HepG2 (cell line): ENCODE measurements around the gene IBA57. TPM values are rescaled to one million over a fixed set of nuclear protein-coding genes. Genes with fewer than 3 reads are reported as not detected.

Experiments used
- ATAC-seq: fragments of 200-7000 bp; cut with Tn5 transposase; 3 replicates; pipeline ENCODE4 v1.9.1; 2020; ENCODE audit warnings: mild to moderate bottlenecking, moderate library complexity
- BruUV-seq: library from RNA; stranded (reverse); fragments of 400-500 nt; replicated peaks from 2 replicates; lab custom pipeline; 2021; lab: Mats Ljungman, UMichigan
- CTCF ChIA-PET: fragments of 300-600 bp; formaldehyde crosslinking; extraction: SDS; loops from one replicate; lab custom pipeline; 2021; ENCODE audit warnings: low total read pairs, inconsistent platforms, low intra/inter-chr PET ratio; lab: Yijun Ruan, JAX
- POLR2A ChIA-PET: fragments of 350-600 bp; sonication (Branson Sonifier 250); formaldehyde crosslinking; loops from one replicate; lab custom pipeline; 2020; ENCODE audit warnings: antibody characterized with exemption, inconsistent platforms; lab: Yijun Ruan, JAX
- DNase-seq: peaks from one replicate; pipeline ENCODE4 v3.0.0-alpha.2; 2015; ENCODE audit warnings: low spot score
- FAIRE-seq: peaks from 3 replicates; lab custom pipeline; 2011; peaks lifted over from hg19 to GRCh38; lab: Jason Lieb, UNC
- H2AFZ ChIP-seq: one replicate; pipeline ENCODE4 v1.6.1; 2011; ENCODE audit warnings: low read length, inconsistent platforms
- H3K27ac ChIP-seq: fragments of 300-600 bp; 3 replicates; pipeline ENCODE4 v1.8.0; 2011; ENCODE audit warnings: mixed run types, mild to moderate bottlenecking, mixed read lengths, low read length, inconsistent platforms; ENCODE audit not compliant: insufficient read depth; ENCODE audit errors: extremely low read length
- H3K27me3 ChIP-seq, 2 experiments: fragments of 200-600 bp in 1 of 2; 2 replicates in 1 of 2; 3 replicates in 1 of 2; pipeline versions ENCODE4 v1.6.0 to v1.8.0; 2011; ENCODE audit warnings: low read length in 2 of 2, mild to moderate bottlenecking in 2 of 2, moderate library complexity in 2 of 2, inconsistent platforms in 1 of 2; ENCODE audit not compliant: insufficient read depth in 2 of 2, control insufficient read depth in 1 of 2
- H3K36me3 ChIP-seq, 2 experiments: fragments of 200-600 bp in 1 of 2; replicated peaks in 1 of 2; 2 replicates in 1 of 2; 3 replicates in 1 of 2; pipeline versions ENCODE4 v1.5.1 to v1.8.0; 2011; ENCODE audit warnings: low read length in 2 of 2, inconsistent platforms in 1 of 2; ENCODE audit not compliant: insufficient read depth in 2 of 2, control insufficient read depth in 1 of 2
- H3K4me1 ChIP-seq: 2 replicates; pipeline ENCODE4 v1.5.1; 2012; ENCODE audit warnings: low read length, inconsistent platforms; ENCODE audit not compliant: insufficient read depth
- H3K4me2 ChIP-seq: 2 replicates; pipeline ENCODE4 v1.6.0; 2011; ENCODE audit warnings: low read depth, low read length, inconsistent platforms
- H3K4me3 ChIP-seq, 3 experiments: fragments of 200-600 bp in 1 of 3; sonication (generic), shearing (Covaris generic) in 1 of 3; replicated peaks in 1 of 3; 2 replicates each; pipeline ENCODE4 v1.5.1; 2011 to 2016; ENCODE audit warnings: low read length in 3 of 3, inconsistent platforms in 2 of 3, low read depth in 2 of 3, mild to moderate bottlenecking in 2 of 3, control low read depth in 1 of 3, mixed read lengths in 1 of 3; ENCODE audit not compliant: insufficient read depth in 1 of 3
- H3K79me2 ChIP-seq: one replicate; pipeline ENCODE4 v1.6.1; 2011; ENCODE audit warnings: low read length, inconsistent platforms; ENCODE audit not compliant: insufficient read depth
- H3K9ac ChIP-seq: 2 replicates; pipeline ENCODE4 v1.6.0; 2011; ENCODE audit warnings: mild to moderate bottlenecking, low read depth, low read length, inconsistent platforms; ENCODE audit not compliant: insufficient read depth
- H3K9me3 ChIP-seq: 2 replicates; pipeline ENCODE4 v1.5.1; 2012; ENCODE audit warnings: mild to moderate bottlenecking, low read length
- H4K20me1 ChIP-seq: 2 replicates; pipeline ENCODE4 v1.6.0; 2011; ENCODE audit warnings: inconsistent platforms, mild to moderate bottlenecking, low read length, moderate library complexity; ENCODE audit not compliant: insufficient read depth
- AGO2 ChIP-seq: fragments of 200-400 bp; formaldehyde crosslinking; optimal IDR thresholded peaks from 2 replicates; pipeline ENCODE3; 2017; ENCODE audit warnings: mild to moderate bottlenecking, low read depth, low read length, moderate library complexity
- CSRNP1 ChIP-seq: sonication (generic); formaldehyde crosslinking; IDR thresholded peaks from 2 replicates; pipeline ENCODE4 v1.8.1; 2023; ENCODE audit warnings: mild to moderate bottlenecking, missing genetic modification reagents
- LCORL ChIP-seq, 2 experiments: fragments of 450-650 bp in 1 of 2; sonication (generic) in 1 of 2; formaldehyde crosslinking in 1 of 2; IDR thresholded peaks; 2 replicates each; pipeline versions ENCODE4 v1.5.0 to v1.6.1; 2017 to 2020; ENCODE audit warnings: antibody characterized with exemption in 1 of 2, missing genetic modification reagents in 1 of 2
- MXD4 ChIP-seq: IDR thresholded peaks from 2 replicates; pipeline ENCODE4 v1.6.1; 2016; ENCODE audit warnings: mild to moderate bottlenecking, missing biosample characterization, missing genetic modification reagents
- SIX1 ChIP-seq: sonication (generic); formaldehyde crosslinking; IDR thresholded peaks from 2 replicates; pipeline ENCODE4 v1.4.0; 2020; ENCODE audit warnings: missing genetic modification reagents, borderline replicate concordance
- ZNF138 ChIP-seq: sonication (generic); formaldehyde crosslinking; IDR thresholded peaks from 2 replicates; pipeline ENCODE4 v1.5.0; 2020; ENCODE audit warnings: mild to moderate bottlenecking, low read depth, missing genetic modification reagents
- ZNF512B ChIP-seq: sonication (generic); formaldehyde crosslinking; IDR thresholded peaks from 2 replicates; pipeline ENCODE4 v1.5.1; 2020; ENCODE audit warnings: missing genetic modification reagents, mild to moderate bottlenecking, borderline replicate concordance
- WGBS: methylation state at CpG from one replicate; pipeline ENCODE4 v1.1.6; 2017; ENCODE audit warnings: low lambda C conversion rate; 5-methylcytosine and 5-hydroxymethylcytosine counted together
- in situ Hi-C: cut with HindIII; loops from 2 replicates; pipeline ENCODE4 v1.10.0; 2017; ENCODE audit warnings: low pct_unique_long_range_greater_than_20kb; ENCODE audit not compliant: extremely low pct_ligation_motif_present
- intact Hi-C: fragments of 100-400 bp; cut with micrococcal nuclease; formaldehyde crosslinking; loops from one replicate; pipeline ENCODE4 v1.10.0; 2022; ENCODE audit not compliant: unreplicated experiment
- polyA plus RNA-seq, 8 experiments: library from polyadenylated mRNA; depleted of rRNA in 3 of 8; stranded (reverse) in 7 of 8; unstranded in 1 of 8; fragments of >200 nt; fragmentation: Illumina TruSeq in 4 of 8; extraction: Trizol in 4 of 8; gene quantifications; 2 replicates each; pipeline versions ENCODE4 v1.2.1 to v1.2.3, GENCODE V29; 2011 to 2016; ENCODE audit warnings: low read depth in 4 of 8, missing spikeins in 1 of 8, mixed read lengths in 1 of 8; ENCODE audit not compliant: insufficient read depth in 1 of 8
- total RNA-seq, 5 experiments: library from RNA; depleted of rRNA; stranded (reverse); fragments of >200 nt; fragmentation: Illumina TruSeq; extraction: Trizol; gene quantifications; 2 replicates each; pipeline ENCODE4 v1.2.3, GENCODE V29; 2016; ENCODE audit warnings: low read depth in 1 of 5

IBA57 gene
- total and polyA plus RNA-seq, 2 of the 13 experiments (the other 11 are each of a cell fraction or from before 2014, with no cell fraction given) = 2.3 to 10.2 TPM

- Histone ChIP-seq H3K27ac (no peak overlapping the region), H3K9me3 (no peaks in the 10 kb centered on the region), H3K4me1 (peaks cover 28% of the 10 kb centered on the region), H3K27me3 (no peaks in the 10 kb centered on the region; a peak in 1 of 5 replicates), H3K9ac (no peak overlapping the region), H3K36me3 (no peaks in the 10 kb centered on the region), H3K4me3 (no peak overlapping the region), H2AFZ (no peak overlapping the region), H4K20me1 (peaks cover 3% of the 10 kb centered on the region; the same call in 1 of the 2 replicates), H3K4me2 (no peak overlapping the region), H3K79me2 (no peaks in the 10 kb centered on the region)
- 52% methylated on average over 5 of the region's 24 CpGs for WGBS
- TF ChIP-seq AGO2 = peak; percentile 65
- no peak for TF ChIP-seq ZNF512B
- intact Hi-C loops (no loop called here), in situ Hi-C loops (no loop called here)
- ChIA-PET POLR2A (interaction anchor here (1.4 kb wide), 1 partner anchor 8 kb away, joined by 8 read pairs; the partner anchor contains the start of gene IBA57), CTCF (no interaction called here)
- BruUV-seq = no TSS peak
- ATAC-seq (no peak), DNase-seq (no peak), FAIRE-seq (no peak)
Observed at GRCh38 chr1:228156941-228157728, 8.5 kb upstream of the IBA57 start.

- no peak for DNase-seq
- H3K79me2 ChIP-seq = no peaks in the 10 kb centered on the region
- H3K4me3 ChIP-seq = no peak overlapping the region
- no TSS peak for BruUV-seq
- ATAC-seq = no peak
- no peak for FAIRE-seq
- H3K9me3 ChIP-seq = no peaks in the 10 kb centered on the region
- peaks cover 34% of the 10 kb centered on the region for H3K4me1 ChIP-seq
- peaks cover 3% of the 10 kb centered on the region; the same call in 1 of the 2 replicates for H4K20me1 ChIP-seq
- in situ Hi-C loops = no loop called here
- 95% methylated on average over 38 of the region's 43 CpGs for WGBS
- intact Hi-C loops = no loop called here
- no peaks in the 10 kb centered on the region; a peak in 1 of 5 replicates for H3K27me3 ChIP-seq
- ChIA-PET POLR2A (interaction anchor here (1.4 kb wide), 1 partner anchor 8 kb away, joined by 8 read pairs; the partner anchor contains the start of gene IBA57), CTCF (no interaction called here)
- no peak overlapping the region for H3K27ac ChIP-seq
- no peaks in the 10 kb centered on the region for H3K36me3 ChIP-seq
- H2AFZ ChIP-seq = no peak overlapping the region
- H3K9ac ChIP-seq = no peak overlapping the region
- H3K4me2 ChIP-seq = no peak overlapping the region
- TF ChIP-seq MXD4 (CRISPR knock-in tag) (no peak), LCORL (IDR thresholded peaks at IDR 0.05) (no peak), LCORL (CRISPR knock-in tag; IDR thresholded peaks at IDR 0.05) (no peak), SIX1 (CRISPR knock-in tag) (no peak), CSRNP1 (CRISPR knock-in tag) (no peak), ZNF138 (no peak)
Observed at GRCh38 chr1:228157729-228158126, 7.9 kb upstream of the IBA57 start.
